HEK293 (cell line): ENCODE measurements around the gene HERC5.
"Not testable (repeated sequence)": the region's sequence is repeated elsewhere in the genome, so short reads cannot be mapped to it uniquely, and the experiment has no call there.

ENCODE experiments used
- CTCF ChIA-PET: fragments of 350-600 bp; formaldehyde crosslinking; extraction: SDS; loops from one replicate; lab custom pipeline; 2021; ENCODE audit warnings: antibody characterized with exemption; lab: Yijun Ruan, JAX
- POLR2A ChIA-PET: fragments of 300-600 bp; formaldehyde crosslinking; extraction: SDS; loops from one replicate; lab custom pipeline; 2020; ENCODE audit warnings: antibody characterized with exemption, inconsistent platforms; lab: Yijun Ruan, JAX
- H3K27ac ChIP-seq: fragments of 200-500 bp; sonication (Bioruptor generic); 2 replicates; pipeline ENCODE4 v1.5.1; 2014; ENCODE audit warnings: low read depth, low read length, control low read depth, inconsistent platforms; ENCODE audit errors: extremely low read depth
- H3K36me3 ChIP-seq, 2 experiments: fragments of 200-500 bp in 1 of 2; sonication (Bioruptor generic) in 1 of 2; 1 replicate in 1 of 2; 2 replicates in 1 of 2; pipeline ENCODE4 v1.5.1; 2014 to 2017; ENCODE audit warnings: inconsistent platforms in 2 of 2, low read length in 2 of 2; ENCODE audit not compliant: control insufficient read depth in 2 of 2, insufficient read depth in 1 of 2
- H3K4me1 ChIP-seq: fragments of 200-500 bp; sonication (Bioruptor generic); 2 replicates; pipeline ENCODE4 v1.5.1; 2014; ENCODE audit warnings: mild to moderate bottlenecking, low read length, inconsistent platforms; ENCODE audit not compliant: control insufficient read depth, insufficient read depth
- H3K4me3 ChIP-seq: 2 replicates; pipeline ENCODE4 v1.5.1; 2011; ENCODE audit warnings: low read depth, mild to moderate bottlenecking, control low read depth, low read length, moderate library complexity
- H3K9me3 ChIP-seq: fragments of 200-500 bp; sonication (Bioruptor generic); 2 replicates; pipeline ENCODE4 v1.5.1; 2014; ENCODE audit warnings: low read depth, low read length, inconsistent platforms; ENCODE audit not compliant: control insufficient read depth, insufficient read depth
- ZBTB49 ChIP-seq: fragments of 450-650 bp; formaldehyde crosslinking; IDR thresholded peaks from 2 replicates; pipeline ENCODE4 v1.5.1; 2016; ENCODE audit warnings: missing biosample characterization, missing genetic modification characterization, low read depth
- ZNF223 ChIP-seq: fragments of 450-650 bp; formaldehyde crosslinking; IDR thresholded peaks from 2 replicates; pipeline ENCODE4 v1.5.1; 2016; ENCODE audit warnings: missing biosample characterization, missing genetic modification characterization
- ZNF48 ChIP-seq: fragments of 450-650 bp; formaldehyde crosslinking; IDR thresholded peaks from 2 replicates; pipeline ENCODE4 v1.5.1; 2016; ENCODE audit warnings: missing biosample characterization, missing genetic modification characterization
- ZNF488 ChIP-seq: fragments of 450-650 bp; formaldehyde crosslinking; IDR thresholded peaks from 2 replicates; pipeline ENCODE4 v1.5.1; 2016; ENCODE audit warnings: missing biosample characterization, missing genetic modification characterization
- ZNF624 ChIP-seq: fragments of 450-650 bp; formaldehyde crosslinking; IDR thresholded peaks from 2 replicates; pipeline ENCODE4 v1.5.1; 2017; ENCODE audit warnings: missing biosample characterization, missing genetic modification characterization
- ZNF645 ChIP-seq: fragments of 450-650 bp; formaldehyde crosslinking; IDR thresholded peaks from 2 replicates; pipeline ENCODE4; 2016; ENCODE audit warnings: missing biosample characterization, missing genetic modification characterization
- ZNF654 ChIP-seq: fragments of 450-650 bp; formaldehyde crosslinking; IDR thresholded peaks from 2 replicates; pipeline ENCODE4 v1.5.1; 2016; ENCODE audit warnings: low read depth, missing biosample characterization, missing genetic modification characterization
- ZNF777 ChIP-seq: fragments of 450-650 bp; formaldehyde crosslinking; IDR thresholded peaks from 2 replicates; pipeline ENCODE4 v1.5.1; 2017; ENCODE audit warnings: missing biosample characterization, missing genetic modification characterization, borderline replicate concordance

Gene HERC5

GRCh38 chr4:88539322-88540068, 82.6 kb downstream of the HERC5 start:
- H3K27ac ChIP-seq, H3K4me3 ChIP-seq, H3K4me1 ChIP-seq, H3K9me3 ChIP-seq, POLR2A ChIA-PET, H3K36me3 ChIP-seq: not testable (repeated sequence)
- CTCF ChIA-PET, result interaction anchor here (0.6 to 2.2 kb wide), 25 partner anchors 9 to 642 kb away, joined by 3 to 16 read pairs (median 3); no protein-coding TSS in a partner anchor
- peak; percentile 53 for TF ChIP-seq ZNF654 (tag by site-specific recombination)

- H3K36me3 ChIP-seq, result no peaks in the 10 kb centered on the region
- no peak for TF ChIP-seq ZNF488
- TF ChIP-seq ZNF645 (tag by site-specific recombination), result no peak
- no peak for TF ChIP-seq ZNF624
- TF ChIP-seq ZNF48 (tag by site-specific recombination), result no peak
- TF ChIP-seq ZNF777, result no peak
- no peak for TF ChIP-seq ZBTB49 (tag by site-specific recombination)
- TF ChIP-seq ZNF223 (tag by site-specific recombination), result no peak
- no peak overlapping the region for H3K27ac ChIP-seq
- no peaks in the 10 kb centered on the region for H3K9me3 ChIP-seq
- ChIA-PET POLR2A (no interaction called here), CTCF (no interaction called here)
- H3K4me1 ChIP-seq, result no peaks in the 10 kb centered on the region
- no peak overlapping the region for H3K4me3 ChIP-seq
Measured at GRCh38 chr4:88549815-88550214, 92.9 kb downstream of the HERC5 start.
